Activated T-helper 2 cell treated with anti-CD3 and anti-CD28 coated beads, Interferon-gamma antibody, Interleukin-2, Interleukin-4, amounts not matched to agents 10 μg/mL and 5 μg/mL and 100 μg/mL, durations not matched to agents 14 hours and 24 hours and 36 hours (primary cell): ENCODE measurements around the gene SRGAP3. TPM values are rescaled to one million over a fixed set of nuclear protein-coding genes. Genes with fewer than 3 reads are reported as not detected.

ENCODE experiments used
- DNase-seq: peaks from one replicate; pipeline ENCODE4 v3.0.0; 2021; ENCODE audit warnings: low spot score
- H3K27ac Mint-ChIP-seq: one replicate; pipeline ENCODE4 v1.8.0; 2021; ENCODE audit warnings: mixed read lengths
- H3K27me3 Mint-ChIP-seq: one replicate; pipeline ENCODE4 v1.8.0; 2021; ENCODE audit warnings: low read depth, mixed read lengths
- H3K36me3 Mint-ChIP-seq: one replicate; pipeline ENCODE4 v1.8.0; 2021; ENCODE audit warnings: low read depth, mixed read lengths
- H3K4me1 Mint-ChIP-seq: one replicate; pipeline ENCODE4 v1.8.0; 2021; ENCODE audit warnings: low read depth, mixed read lengths
- H3K4me3 Mint-ChIP-seq: one replicate; pipeline ENCODE4 v1.8.0; 2021; ENCODE audit warnings: low read depth, mild to moderate bottlenecking, moderate library complexity, mixed read lengths
- H3K9me3 Mint-ChIP-seq: one replicate; pipeline ENCODE4 v1.8.0; 2021; ENCODE audit warnings: mixed read lengths
- intact Hi-C: fragments of 100-400 bp; cut with micrococcal nuclease; formaldehyde crosslinking; loops from one replicate; pipeline ENCODE4 v1.15.1; 2023
- total RNA-seq: library from RNA; stranded (reverse); gene quantifications from 2 replicates; pipeline ENCODE4 v1.2.3, GENCODE V29; 2022

The SRGAP3 gene
- total RNA-seq, 1 donor from 2014 or later: 0.71 TPM

- Mint-ChIP-seq H3K27me3 (no peaks in the 10 kb centered on the region), H3K9me3 (no peaks in the 10 kb centered on the region), H3K4me3 (peak overlapping the region; percentile 45), H3K4me1 (peaks cover 30% of the 10 kb centered on the region), H3K36me3 (no peaks in the 10 kb centered on the region), H3K27ac (no peak overlapping the region)
- intact Hi-C loops: loop anchor here (2.0 to 5.0 kb wide), 2 partner anchors 79 to 132 kb away; partner anchors contain the start of gene SRGAP3
- DNase-seq: peak; percentile 48
These were observed 79.2 kb downstream of the SRGAP3 start for GRCh38 chr3:9169956-9170850.

DNA sequence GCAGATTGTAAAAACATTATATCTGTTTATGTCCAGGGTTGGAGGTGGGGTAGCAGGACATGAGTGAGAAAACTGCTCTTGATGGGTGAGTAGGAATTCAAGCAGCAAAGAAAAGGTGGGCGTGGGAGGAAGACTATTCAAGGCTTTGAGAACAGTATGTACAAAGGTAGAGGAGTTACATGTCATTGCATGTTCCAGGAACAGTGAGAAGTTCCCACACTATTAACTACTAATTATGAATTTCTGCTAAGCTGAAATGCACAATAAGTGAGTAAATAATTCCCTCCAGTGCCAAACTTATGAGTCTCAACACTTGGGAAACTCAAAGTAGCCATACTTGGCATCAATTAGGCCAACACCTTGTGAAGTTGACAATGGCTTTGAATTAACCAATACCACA is 80.1 kb downstream of the SRGAP3 start:
- no peaks in the 10 kb centered on the region for H3K27me3 Mint-ChIP-seq

DNA sequence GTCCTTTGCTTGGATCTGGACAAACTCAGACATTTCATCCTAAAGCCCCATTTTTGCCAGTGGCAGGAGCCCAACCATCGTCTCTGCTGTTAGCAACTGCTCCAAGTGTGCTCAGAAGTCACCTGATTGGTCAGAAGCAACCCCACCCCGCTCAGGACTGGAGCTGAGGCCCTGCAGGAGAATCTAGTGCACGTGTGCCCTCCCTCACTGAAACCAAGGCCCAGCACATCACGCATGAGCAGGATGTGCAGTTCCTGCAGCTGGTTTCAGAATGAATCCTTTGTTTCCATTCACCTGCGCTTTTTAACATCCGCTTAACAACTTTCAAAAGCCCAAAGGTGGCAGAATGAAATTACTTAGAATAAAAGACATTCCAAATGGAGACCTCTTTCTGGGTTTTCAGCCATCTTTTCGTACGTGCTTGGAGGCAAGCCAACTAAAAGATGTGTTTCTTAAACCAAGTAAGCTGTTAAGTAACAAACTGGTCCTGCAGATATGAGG is 81.2 kb downstream of the SRGAP3 start:
- H3K4me1 Mint-ChIP-seq: peaks cover 27% of the 10 kb centered on the region
- intact Hi-C loops: loop anchor here (1.0 to 5.0 kb wide), 3 partner anchors 56 to 134 kb away; partner anchors contain the start of gene SRGAP3
- no peak overlapping the region for H3K4me3 Mint-ChIP-seq
- peak; percentile 77 for DNase-seq
- no peaks in the 10 kb centered on the region for H3K36me3 Mint-ChIP-seq
- no peak overlapping the region for H3K27ac Mint-ChIP-seq
- no peaks in the 10 kb centered on the region for H3K27me3 Mint-ChIP-seq
- no peaks in the 10 kb centered on the region for H3K9me3 Mint-ChIP-seq

More for the DNA sequence above, 80.1 kb downstream of the SRGAP3 start:
- Mint-ChIP-seq H3K27ac (peak overlapping the region; percentile 13), H3K9me3 (no peaks in the 10 kb centered on the region), H3K36me3 (no peaks in the 10 kb centered on the region), H3K4me3 (peak overlapping the region; percentile 45), H3K4me1 (peaks cover 30% of the 10 kb centered on the region)
- DNase-seq: no peak
- intact Hi-C loops: loop anchor here (2.0 to 5.0 kb wide), 2 partner anchors 79 to 133 kb away; partner anchors contain the start of gene SRGAP3

- intact Hi-C loops: loop anchor here (5.0 kb wide), 1 partner anchor 135 kb away; no protein-coding TSS in a partner anchor
- H3K4me1 Mint-ChIP-seq: peaks cover 19% of the 10 kb centered on the region
These were observed 82.2 kb downstream of the SRGAP3 start for GRCh38 chr3:9167222-9167621.

DNA sequence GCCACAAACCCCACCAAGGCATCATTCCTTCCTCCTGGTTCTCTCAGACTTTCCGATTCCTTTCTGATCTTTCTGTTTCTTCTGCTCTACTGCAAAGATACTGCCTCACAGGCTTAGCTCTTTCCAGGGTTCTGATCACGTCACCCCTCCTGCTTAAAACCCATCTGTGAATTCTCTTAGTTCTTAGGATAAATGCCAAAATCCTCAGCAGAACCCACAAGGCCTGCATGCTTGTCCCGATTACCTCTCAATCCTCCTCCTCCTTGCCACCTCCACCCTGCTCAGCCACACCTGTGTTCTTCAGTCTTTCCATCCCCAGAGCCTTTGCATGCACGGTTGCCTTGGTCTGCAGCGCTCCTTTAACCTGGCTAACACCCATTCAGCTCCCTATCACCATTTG is 84.0 kb downstream of the SRGAP3 start:
- no peaks in the 10 kb centered on the region for H3K36me3 Mint-ChIP-seq
- no peak overlapping the region for H3K4me3 Mint-ChIP-seq
- no peak for DNase-seq
- H3K9me3 Mint-ChIP-seq: no peaks in the 10 kb centered on the region
- intact Hi-C loops: loop anchor here (5.0 kb wide), 1 partner anchor 137 kb away; no protein-coding TSS in a partner anchor
- H3K4me1 Mint-ChIP-seq: peaks cover 14% of the 10 kb centered on the region
- no peaks in the 10 kb centered on the region for H3K27me3 Mint-ChIP-seq
- no peak overlapping the region for H3K27ac Mint-ChIP-seq

More at GRCh38 chr3:9167222-9167621, 82.2 kb downstream of the SRGAP3 start:
- Mint-ChIP-seq H3K9me3 (no peaks in the 10 kb centered on the region), H3K27me3 (no peaks in the 10 kb centered on the region), H3K4me3 (no peak overlapping the region), H3K27ac (no peak overlapping the region), H3K36me3 (no peaks in the 10 kb centered on the region)
- DNase-seq: no peak

- no peaks in the 10 kb centered on the region for H3K27me3 Mint-ChIP-seq
- no peaks in the 10 kb centered on the region for H3K36me3 Mint-ChIP-seq
- H3K4me1 Mint-ChIP-seq: peaks cover 4% of the 10 kb centered on the region
- H3K9me3 Mint-ChIP-seq: no peaks in the 10 kb centered on the region
- H3K4me3 Mint-ChIP-seq: no peak overlapping the region
- DNase-seq: no peak
- H3K27ac Mint-ChIP-seq: no peak overlapping the region
- intact Hi-C loops: no loop called here
These were observed 86.2 kb downstream of the SRGAP3 start for GRCh38 chr3:9163289-9163688.

- Mint-ChIP-seq H3K36me3 (no peaks in the 10 kb centered on the region), H3K27me3 (no peaks in the 10 kb centered on the region), H3K9me3 (no peaks in the 10 kb centered on the region), H3K4me3 (no peak overlapping the region), H3K4me1 (peaks cover 4% of the 10 kb centered on the region), H3K27ac (no peak overlapping the region)
- intact Hi-C loops: no loop called here
- DNase-seq: no peak
These were observed 87.6 kb downstream of the SRGAP3 start for GRCh38 chr3:9161811-9162210.

GRCh38 chr3:9161298-9161697 is 88.1 kb downstream of the SRGAP3 start:
- H3K27ac Mint-ChIP-seq: no peak overlapping the region
- intact Hi-C loops: no loop called here
- H3K4me1 Mint-ChIP-seq: peaks cover 4% of the 10 kb centered on the region
- no peak overlapping the region for H3K4me3 Mint-ChIP-seq
- no peaks in the 10 kb centered on the region for H3K36me3 Mint-ChIP-seq
- H3K27me3 Mint-ChIP-seq: no peaks in the 10 kb centered on the region
- DNase-seq: no peak
- no peaks in the 10 kb centered on the region for H3K9me3 Mint-ChIP-seq

DNA sequence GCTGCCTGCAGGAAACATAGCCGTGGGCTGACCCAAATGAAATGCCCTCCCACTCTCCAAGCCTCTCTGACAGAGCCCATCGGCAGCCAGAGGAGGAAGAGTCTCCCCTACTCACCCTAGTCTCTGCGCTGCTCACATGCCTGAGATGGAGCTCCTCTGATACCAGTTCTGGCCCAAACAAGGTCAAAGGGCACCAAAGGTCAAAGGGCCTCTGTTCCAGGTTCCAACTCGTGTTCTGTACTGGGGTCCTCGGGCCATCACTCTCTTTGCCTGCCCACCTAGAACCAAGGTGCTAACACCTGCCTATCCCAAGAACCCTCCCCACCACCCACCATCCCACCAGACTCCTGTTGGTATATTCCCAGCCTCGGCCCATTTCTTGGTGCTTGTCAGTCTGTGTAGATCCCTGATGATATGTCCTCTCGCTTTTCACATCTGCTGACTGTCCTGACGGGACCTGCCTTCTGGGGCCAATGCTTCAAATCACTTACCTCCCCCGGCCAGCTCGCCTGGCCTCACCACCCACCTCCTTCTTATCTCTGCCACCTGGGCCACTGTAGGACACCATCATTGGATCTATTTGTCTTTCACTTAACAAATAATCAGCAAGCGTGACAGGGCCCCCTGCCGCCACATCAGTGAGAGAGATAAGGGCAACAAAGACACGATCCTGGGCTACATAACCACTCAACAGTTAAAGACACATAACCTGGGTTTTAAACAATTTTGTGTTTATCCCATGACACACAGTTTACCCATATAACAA is 90.4 kb downstream of the SRGAP3 start:
- intact Hi-C loops: no loop called here
- H3K36me3 Mint-ChIP-seq: no peaks in the 10 kb centered on the region
- DNase-seq: no peak
- H3K4me3 Mint-ChIP-seq: no peak overlapping the region
- no peaks in the 10 kb centered on the region for H3K9me3 Mint-ChIP-seq
- peaks cover 4% of the 10 kb centered on the region for H3K4me1 Mint-ChIP-seq
- H3K27me3 Mint-ChIP-seq: no peaks in the 10 kb centered on the region
- H3K27ac Mint-ChIP-seq: no peak overlapping the region

DNA sequence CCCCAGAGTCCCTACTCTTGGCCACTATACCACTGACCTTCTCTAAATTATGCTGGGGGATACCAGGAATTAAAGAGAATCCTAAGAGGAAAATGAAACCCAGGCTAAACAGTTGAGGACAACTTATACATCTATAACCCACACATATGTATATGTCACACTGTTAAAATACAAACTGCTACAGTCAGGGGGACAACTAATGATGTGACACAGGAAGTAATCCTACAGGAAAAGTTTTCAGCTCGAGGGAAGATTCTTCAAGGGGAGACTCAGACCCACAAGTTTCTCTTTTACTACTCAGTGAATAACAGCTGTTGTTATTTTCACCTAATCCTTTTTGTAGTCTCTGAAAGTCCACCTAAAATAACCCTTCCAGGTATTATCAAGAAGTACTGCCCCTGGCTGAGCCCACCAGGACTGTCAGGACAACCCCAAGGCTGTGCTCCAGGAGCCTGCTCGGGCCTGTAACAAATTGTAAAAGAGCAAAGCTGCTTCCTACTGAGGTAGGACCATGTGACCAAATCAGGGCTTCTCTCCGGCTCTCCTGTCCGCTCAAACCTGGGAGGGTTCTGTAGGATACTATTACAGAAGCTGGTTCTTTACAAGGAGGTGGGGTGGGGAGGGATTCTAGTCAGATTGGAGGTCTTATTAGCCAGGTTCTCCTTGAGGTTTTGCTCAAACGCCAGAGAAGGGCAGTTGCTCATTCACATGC is 91.6 kb downstream of the SRGAP3 start:
- H3K27me3 Mint-ChIP-seq: no peaks in the 10 kb centered on the region
- no peaks in the 10 kb centered on the region for H3K36me3 Mint-ChIP-seq
- intact Hi-C loops: no loop called here
- peaks cover 4% of the 10 kb centered on the region for H3K4me1 Mint-ChIP-seq
- no peak overlapping the region for H3K27ac Mint-ChIP-seq
- DNase-seq: no peak
- no peak overlapping the region for H3K4me3 Mint-ChIP-seq
- no peaks in the 10 kb centered on the region for H3K9me3 Mint-ChIP-seq

DNA sequence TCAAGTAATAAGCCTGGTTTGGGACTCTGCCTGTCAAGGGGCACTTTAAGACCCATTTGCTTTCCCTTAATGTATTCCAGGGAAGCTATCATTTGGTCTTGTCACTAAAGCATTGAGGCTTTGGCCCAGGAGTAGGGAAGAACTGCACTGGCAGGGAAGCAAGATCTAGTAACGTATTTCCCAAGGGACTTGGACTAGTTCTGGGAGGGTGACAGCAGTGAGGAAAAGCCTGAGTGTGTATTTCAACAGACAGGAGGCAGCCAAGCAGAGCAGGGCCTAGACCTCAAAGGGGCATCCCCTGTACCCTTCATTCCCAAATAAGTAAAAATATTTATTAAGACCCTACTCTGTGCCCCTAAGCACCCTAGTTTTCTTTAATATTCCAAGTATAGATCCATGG is 92.8 kb downstream of the SRGAP3 start:
- Mint-ChIP-seq H3K27ac (no peak overlapping the region), H3K4me3 (no peak overlapping the region), H3K36me3 (no peaks in the 10 kb centered on the region), H3K27me3 (no peaks in the 10 kb centered on the region), H3K9me3 (peaks cover 6% of the 10 kb centered on the region), H3K4me1 (no peaks in the 10 kb centered on the region)
- DNase-seq: no peak
- intact Hi-C loops: no loop called here

DNA sequence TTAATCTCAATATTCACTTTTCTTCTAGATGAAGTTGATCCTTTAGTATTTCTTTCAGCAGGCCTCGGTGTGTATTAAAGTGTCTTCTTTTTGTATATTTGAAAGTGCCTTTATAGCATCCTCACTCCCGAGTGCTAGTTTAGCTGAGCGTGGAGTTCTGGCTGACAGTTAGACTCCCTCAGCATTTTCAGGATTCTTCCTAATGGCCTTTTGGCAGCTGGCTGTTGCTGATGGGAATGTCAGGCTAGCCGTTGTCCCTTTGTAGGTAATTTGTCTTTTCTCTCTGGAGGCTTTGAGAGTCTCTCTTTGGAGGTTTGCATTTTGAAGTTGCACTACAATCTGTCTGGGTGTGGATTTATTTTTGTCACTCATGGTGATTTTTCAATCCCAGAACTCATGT is 94.4 kb downstream of the SRGAP3 start:
- Mint-ChIP-seq H3K4me1 (no peaks in the 10 kb centered on the region), H3K27ac (no peak overlapping the region), H3K4me3 (no peak overlapping the region), H3K9me3 (peaks cover 21% of the 10 kb centered on the region), H3K27me3 (peaks cover 2% of the 10 kb centered on the region), H3K36me3 (peaks cover 7% of the 10 kb centered on the region)
- intact Hi-C loops: no loop called here
- no peak for DNase-seq
